ENCODE measurements around the gene MTHFS. TPM values are rescaled to one million over a fixed set of nuclear protein-coding genes. Genes with fewer than 3 reads are reported as not detected.
"Not testable (repeated sequence)": the region's sequence is repeated elsewhere in the genome, so short reads cannot be mapped to it uniquely, and the experiment has no call there.

Gene MTHFS
- polyA plus RNA-seq, 1 donor (not counting 4 experiments of a cell fraction or from before 2014, with no cell fraction given): 33.8 TPM

- TF ChIP-seq CTCF (optimal IDR thresholded peaks at IDR 0.05 in 1 of 3, IDR thresholded peaks at IDR 0.05 in 1 of 3, conservative IDR thresholded peaks at IDR 0.05 in 1 of 3; ENCODE audit: extremely low read depth in 1 of 3, insufficient read depth in 2 of 3, low read length in 3 of 3): no peak
- no peak for TF ChIP-seq EZH2 (IDR thresholded peaks at IDR 0.05; ENCODE audit: low read length)
- DNase-seq (ENCODE audit: low read depth, low spot score) (no peak), FAIRE-seq (no peak)
- H3K9me1 ChIP-seq (ENCODE audit: control insufficient read depth, extremely low read depth, insufficient read depth, low read length): no peaks in the 10 kb centered on the region
- peaks cover 0 to 8% of the 10 kb centered on the region in 2 experiments for H3K36me3 ChIP-seq (ENCODE audit: control insufficient read depth in 2 of 2, extremely low read depth in 1 of 2, insufficient read depth in 2 of 2, low read length in 2 of 2)
- H3K27ac ChIP-seq (ENCODE audit: control insufficient read depth, insufficient read depth, low read length): no peak overlapping the region
- no peaks in the 10 kb centered on the region for H4K20me1 ChIP-seq (ENCODE audit: control insufficient read depth, extremely low read depth, insufficient read depth, low read length)
- H3K27me3 ChIP-seq (ENCODE audit: control insufficient read depth, extremely low read depth, insufficient read depth, low read length): no peaks in the 10 kb centered on the region
- dilution Hi-C loops (cut with MboI; ENCODE audit: extremely low pct_ligation_motif_present, low sequenced_read_pairs): no loop called here
- no peak overlapping the region for H3K4me3 ChIP-seq (ENCODE audit: control insufficient read depth in 2 of 3, extremely low read depth in 1 of 3, insufficient read depth in 2 of 3, low read depth in 1 of 3, low read length in 3 of 3)
- no peaks in the 10 kb centered on the region for H3K4me1 ChIP-seq (ENCODE audit: control insufficient read depth, extremely low read depth, insufficient read depth, low read length)
- H3K79me2 ChIP-seq (ENCODE audit: control insufficient read depth, insufficient read depth, low read length): peaks cover 3% of the 10 kb centered on the region
- no peak overlapping the region for H2AFZ ChIP-seq (ENCODE audit: control insufficient read depth, low read length)
- no peak overlapping the region for H3K9ac ChIP-seq (ENCODE audit: control insufficient read depth, extremely low read depth, insufficient read depth, low read length)
- no peak overlapping the region for H3K4me2 ChIP-seq (ENCODE audit: control insufficient read depth, extremely low read depth, insufficient read depth, low read depth, low read length)
- peaks cover 11% of the 10 kb centered on the region for H3K9me3 ChIP-seq (ENCODE audit: control insufficient read depth, low read depth, low read length)
These were observed 17.9 kb upstream of the MTHFS start for GRCh38 chr15:79914728-79915127.

GRCh38 chr15:79909556-79910335 lies 12.9 kb upstream of the MTHFS start:
- H3K9me3 ChIP-seq (ENCODE audit: control insufficient read depth, low read depth, low read length); DNase-seq (ENCODE audit: low read depth, low spot score); H4K20me1 ChIP-seq (ENCODE audit: control insufficient read depth, extremely low read depth, insufficient read depth, low read length); H3K9ac ChIP-seq (ENCODE audit: control insufficient read depth, extremely low read depth, insufficient read depth, low read length); dilution Hi-C loops (cut with MboI; ENCODE audit: extremely low pct_ligation_motif_present, low sequenced_read_pairs); H3K27me3 ChIP-seq (ENCODE audit: control insufficient read depth, extremely low read depth, insufficient read depth, low read length); H3K27ac ChIP-seq (ENCODE audit: control insufficient read depth, insufficient read depth, low read length); H3K36me3 ChIP-seq (ENCODE audit: control insufficient read depth in 2 of 2, extremely low read depth in 1 of 2, insufficient read depth in 2 of 2, low read length in 2 of 2); H3K4me1 ChIP-seq (ENCODE audit: control insufficient read depth, extremely low read depth, insufficient read depth, low read length); FAIRE-seq; H2AFZ ChIP-seq (ENCODE audit: control insufficient read depth, low read length); H3K4me3 ChIP-seq (ENCODE audit: control insufficient read depth in 2 of 3, extremely low read depth in 1 of 3, insufficient read depth in 2 of 3, low read depth in 1 of 3, low read length in 3 of 3); H3K4me2 ChIP-seq (ENCODE audit: control insufficient read depth, extremely low read depth, insufficient read depth, low read depth, low read length); H3K79me2 ChIP-seq (ENCODE audit: control insufficient read depth, insufficient read depth, low read length); H3K9me1 ChIP-seq (ENCODE audit: control insufficient read depth, extremely low read depth, insufficient read depth, low read length): not testable (repeated sequence)

GRCh38 chr15:79904271-79904670 lies 7.5 kb upstream of the MTHFS start:
- no peaks in the 10 kb centered on the region for H3K79me2 ChIP-seq (ENCODE audit: control insufficient read depth, insufficient read depth, low read length)
- H3K9ac ChIP-seq (ENCODE audit: control insufficient read depth, extremely low read depth, insufficient read depth, low read length): no peak overlapping the region
- H3K9me3 ChIP-seq (ENCODE audit: control insufficient read depth, low read depth, low read length): no peaks in the 10 kb centered on the region
- no peak overlapping the region for H3K27ac ChIP-seq (ENCODE audit: control insufficient read depth, insufficient read depth, low read length)
- dilution Hi-C loops (cut with MboI; ENCODE audit: extremely low pct_ligation_motif_present, low sequenced_read_pairs): no loop called here
- H3K4me3 ChIP-seq (ENCODE audit: control insufficient read depth in 2 of 3, extremely low read depth in 1 of 3, insufficient read depth in 2 of 3, low read depth in 1 of 3, low read length in 3 of 3): no peak overlapping the region
- H3K9me1 ChIP-seq (ENCODE audit: control insufficient read depth, extremely low read depth, insufficient read depth, low read length): no peaks in the 10 kb centered on the region
- peaks cover 0 to 2% of the 10 kb centered on the region in 2 experiments for H3K36me3 ChIP-seq (ENCODE audit: control insufficient read depth in 2 of 2, extremely low read depth in 1 of 2, insufficient read depth in 2 of 2, low read length in 2 of 2)
- DNase-seq (ENCODE audit: low read depth, low spot score): no peak
- H3K4me1 ChIP-seq (ENCODE audit: control insufficient read depth, extremely low read depth, insufficient read depth, low read length): no peaks in the 10 kb centered on the region
- H2AFZ ChIP-seq (ENCODE audit: control insufficient read depth, low read length): no peak overlapping the region
- FAIRE-seq: no peak
- H3K27me3 ChIP-seq (ENCODE audit: control insufficient read depth, extremely low read depth, insufficient read depth, low read length): no peaks in the 10 kb centered on the region
- no peaks in the 10 kb centered on the region for H4K20me1 ChIP-seq (ENCODE audit: control insufficient read depth, extremely low read depth, insufficient read depth, low read length)
- no peak overlapping the region for H3K4me2 ChIP-seq (ENCODE audit: control insufficient read depth, extremely low read depth, insufficient read depth, low read depth, low read length)
- TF ChIP-seq CTCF (optimal IDR thresholded peaks at IDR 0.05 in 1 of 3, IDR thresholded peaks at IDR 0.05 in 1 of 3, conservative IDR thresholded peaks at IDR 0.05 in 1 of 3; ENCODE audit: extremely low read depth in 1 of 3, insufficient read depth in 2 of 3, low read length in 3 of 3): no peak
- TF ChIP-seq EZH2 (IDR thresholded peaks at IDR 0.05; ENCODE audit: low read length): no peak
